Thyroid gland (tissue), 4 donors: Measurements from ENCODE around the gene RAMP3.

Experiments used
- POLR2A ChIP-seq, 2 donors: fragments of 450-650 bp; IDR thresholded peaks; one replicate each; pipeline ENCODE4 v1.6.1; 2017; ENCODE audit warnings: antibody characterized with exemption in 2 of 2, mild to moderate bottlenecking in 2 of 2, moderate library complexity in 1 of 2
- TF ChIP-seq, protein P1 (sequence below), 6 experiments: fragments of 200-600 bp in 3 of 6; fragments of 450-650 bp in 3 of 6; sonication (generic) in 3 of 6; IDR thresholded peaks; one replicate each; pipeline ENCODE4 v1.5.1; 2016 to 2019; ENCODE audit warnings: antibody characterized with exemption in 6 of 6, mild to moderate bottlenecking in 2 of 6, inconsistent platforms in 1 of 6, moderate library complexity in 1 of 6

DNA sequence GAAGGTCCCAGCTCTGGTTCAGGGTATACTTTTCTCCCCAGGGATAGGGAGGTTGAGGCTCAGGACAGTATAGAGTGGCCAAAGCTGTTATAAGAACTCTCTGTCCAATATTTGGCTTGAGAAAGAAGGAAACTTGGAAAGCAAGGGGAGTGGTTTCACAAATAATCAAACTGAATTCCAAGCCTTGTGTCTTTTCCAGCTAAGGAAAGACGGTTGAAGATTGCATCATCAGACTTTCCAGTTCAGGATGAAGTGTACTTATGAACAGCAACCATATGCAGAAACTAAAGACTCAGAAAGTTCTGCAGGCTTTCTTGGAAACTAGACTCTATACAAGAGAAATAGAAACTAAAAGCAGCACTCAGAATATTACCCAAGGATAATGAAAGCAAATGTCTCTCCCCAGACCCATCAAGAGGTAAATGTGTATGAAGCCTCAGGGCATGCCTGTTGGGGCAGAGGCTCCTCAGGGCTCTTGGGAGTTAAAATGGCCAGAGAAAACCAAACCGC, 46.4 kb downstream of the RAMP3 start:
- TF ChIP-seq, protein P1, sequence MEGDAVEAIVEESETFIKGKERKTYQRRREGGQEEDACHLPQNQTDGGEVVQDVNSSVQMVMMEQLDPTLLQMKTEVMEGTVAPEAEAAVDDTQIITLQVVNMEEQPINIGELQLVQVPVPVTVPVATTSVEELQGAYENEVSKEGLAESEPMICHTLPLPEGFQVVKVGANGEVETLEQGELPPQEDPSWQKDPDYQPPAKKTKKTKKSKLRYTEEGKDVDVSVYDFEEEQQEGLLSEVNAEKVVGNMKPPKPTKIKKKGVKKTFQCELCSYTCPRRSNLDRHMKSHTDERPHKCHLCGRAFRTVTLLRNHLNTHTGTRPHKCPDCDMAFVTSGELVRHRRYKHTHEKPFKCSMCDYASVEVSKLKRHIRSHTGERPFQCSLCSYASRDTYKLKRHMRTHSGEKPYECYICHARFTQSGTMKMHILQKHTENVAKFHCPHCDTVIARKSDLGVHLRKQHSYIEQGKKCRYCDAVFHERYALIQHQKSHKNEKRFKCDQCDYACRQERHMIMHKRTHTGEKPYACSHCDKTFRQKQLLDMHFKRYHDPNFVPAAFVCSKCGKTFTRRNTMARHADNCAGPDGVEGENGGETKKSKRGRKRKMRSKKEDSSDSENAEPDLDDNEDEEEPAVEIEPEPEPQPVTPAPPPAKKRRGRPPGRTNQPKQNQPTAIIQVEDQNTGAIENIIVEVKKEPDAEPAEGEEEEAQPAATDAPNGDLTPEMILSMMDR (IDR thresholded peaks at IDR 0.05): no peak
- no peak for TF ChIP-seq POLR2A (IDR thresholded peaks at IDR 0.05)
